ENCODE data around the gene SELP. TPM values are rescaled to one million over a fixed set of nuclear protein-coding genes. Genes with fewer than 3 reads are reported as not detected.

The SELP gene
- total RNA-seq, 2 donors from 2014 or later: 1.6 to 3.6 TPM

- DNase-seq (no peak), ATAC-seq (replicated peaks in 1 of 2) (no peak)
- H3K4me1 Mint-ChIP-seq (ENCODE audit: low read depth): peaks cover 31% of the 10 kb centered on the region
- peaks cover 6 to 10% of the 10 kb centered on the region in 2 donors for H3K9me3 Mint-ChIP-seq
- peaks cover 5 to 8% of the 10 kb centered on the region in 2 donors for H3K36me3 Mint-ChIP-seq (ENCODE audit: insufficient read depth in 2 of 2)
- peak overlapping the region; percentile 74 for H3K27ac Mint-ChIP-seq
- H3K4me3 Mint-ChIP-seq: peak overlapping the region; percentile 9 to 61
- no peaks in the 10 kb centered on the region for H3K27me3 Mint-ChIP-seq (ENCODE audit: low read depth)
These were observed 18.8 kb upstream of the SELP start for GRCh38 chr1:169648709-169649108.

GRCh38 chr1:169648187-169648586, 18.3 kb upstream of the SELP start:
- Mint-ChIP-seq H3K4me3 (peak overlapping the region; percentile 7 to 61), H3K27me3 (ENCODE audit: low read depth) (no peaks in the 10 kb centered on the region), H3K27ac (peak overlapping the region; percentile 74), H3K9me3 (peaks cover 6 to 10% of the 10 kb centered on the region in 2 donors), H3K4me1 (ENCODE audit: low read depth) (peaks cover 31% of the 10 kb centered on the region), H3K36me3 (ENCODE audit: insufficient read depth in 2 of 2) (peaks cover 5 to 9% of the 10 kb centered on the region in 2 donors)
- DNase-seq (no peak), ATAC-seq (replicated peaks in 1 of 2) (no peak)

- H3K27ac Mint-ChIP-seq: peak overlapping the region; percentile 74
- no peaks in the 10 kb centered on the region for H3K27me3 Mint-ChIP-seq (ENCODE audit: low read depth)
- H3K4me1 Mint-ChIP-seq (ENCODE audit: low read depth): peaks cover 31% of the 10 kb centered on the region
- DNase-seq (no peak), ATAC-seq (replicated peaks in 1 of 2) (no peak)
- peak overlapping the region in 1 of 2 donors; percentile 61 for H3K4me3 Mint-ChIP-seq
- H3K9me3 Mint-ChIP-seq: peaks cover 6 to 10% of the 10 kb centered on the region in 2 donors
- H3K36me3 Mint-ChIP-seq (ENCODE audit: insufficient read depth in 2 of 2): peaks cover 5 to 9% of the 10 kb centered on the region in 2 donors
These were observed 17.6 kb upstream of the SELP start for GRCh38 chr1:169647512-169647911.

- Mint-ChIP-seq H3K27ac (no peak overlapping the region), H3K27me3 (ENCODE audit: low read depth) (no peaks in the 10 kb centered on the region), H3K36me3 (ENCODE audit: insufficient read depth in 2 of 2) (peaks cover 5 to 12% of the 10 kb centered on the region in 2 donors), H3K4me1 (ENCODE audit: low read depth) (peaks cover 25% of the 10 kb centered on the region), H3K9me3 (peaks cover 9 to 10% of the 10 kb centered on the region in 2 donors), H3K4me3 (no peak overlapping the region)
- DNase-seq: no peak
- no peak for ATAC-seq (replicated peaks in 1 of 2)
These were observed 14.4 kb upstream of the SELP start for GRCh38 chr1:169644297-169644696.

- DNase-seq (no peak), ATAC-seq (replicated peaks in 1 of 2) (no peak)
- no peak overlapping the region for H3K4me3 Mint-ChIP-seq
- peaks cover 20 to 21% of the 10 kb centered on the region in 2 donors for H3K36me3 Mint-ChIP-seq (ENCODE audit: insufficient read depth in 2 of 2)
- H3K9me3 Mint-ChIP-seq: peaks cover 8 to 26% of the 10 kb centered on the region in 2 donors
- H3K27ac Mint-ChIP-seq: no peak overlapping the region
- H3K27me3 Mint-ChIP-seq (ENCODE audit: low read depth): no peaks in the 10 kb centered on the region
- H3K4me1 Mint-ChIP-seq (ENCODE audit: low read depth): peaks cover 19% of the 10 kb centered on the region
These were observed 5.0 kb upstream of the SELP start for GRCh38 chr1:169634877-169635276.

- H3K27me3 Mint-ChIP-seq (ENCODE audit: low read depth): no peaks in the 10 kb centered on the region
- H3K27ac Mint-ChIP-seq: no peak overlapping the region
- DNase-seq: no peak
- peaks cover 4 to 23% of the 10 kb centered on the region in 2 donors for H3K9me3 Mint-ChIP-seq
- ATAC-seq (replicated peaks in 1 of 2): no peak
- H3K36me3 Mint-ChIP-seq (ENCODE audit: insufficient read depth in 2 of 2): peaks cover 18 to 20% of the 10 kb centered on the region in 2 donors
- H3K4me3 Mint-ChIP-seq: no peak overlapping the region
- H3K4me1 Mint-ChIP-seq (ENCODE audit: low read depth): peaks cover 21% of the 10 kb centered on the region
These were observed 4.2 kb upstream of the SELP start for GRCh38 chr1:169634145-169634544.

GRCh38 chr1:169631249-169631648, 1.3 kb upstream of the SELP start:
- peaks cover 39% of the 10 kb centered on the region for H3K4me1 Mint-ChIP-seq (ENCODE audit: low read depth)
- no peak overlapping the region for H3K27ac Mint-ChIP-seq
- H3K9me3 Mint-ChIP-seq: peaks cover 4 to 23% of the 10 kb centered on the region in 2 donors
- no peaks in the 10 kb centered on the region for H3K27me3 Mint-ChIP-seq (ENCODE audit: low read depth)
- no peak for DNase-seq
- no peak for ATAC-seq (replicated peaks in 1 of 2)
- peaks cover 18 to 20% of the 10 kb centered on the region in 2 donors for H3K36me3 Mint-ChIP-seq (ENCODE audit: insufficient read depth in 2 of 2)
- no peak overlapping the region for H3K4me3 Mint-ChIP-seq

GRCh38 chr1:169624912-169625311, 5.0 kb downstream of the SELP start:
- ATAC-seq (replicated peaks in 1 of 2) (no peak), DNase-seq (no peak)
- Mint-ChIP-seq H3K36me3 (ENCODE audit: insufficient read depth in 2 of 2) (peaks cover 2 to 3% of the 10 kb centered on the region in 2 donors), H3K4me3 (peak overlapping the region in 1 of 2 donors; percentile 25), H3K9me3 (peaks cover 8 to 10% of the 10 kb centered on the region in 2 donors), H3K27me3 (ENCODE audit: low read depth) (no peaks in the 10 kb centered on the region), H3K27ac (no peak overlapping the region), H3K4me1 (ENCODE audit: low read depth) (peaks cover 70% of the 10 kb centered on the region)

GRCh38 chr1:169624122-169624521, 5.8 kb downstream of the SELP start:
- H3K4me1 Mint-ChIP-seq (ENCODE audit: low read depth): peaks cover 63% of the 10 kb centered on the region
- no peak for DNase-seq
- no peaks in the 10 kb centered on the region for H3K27me3 Mint-ChIP-seq (ENCODE audit: low read depth)
- peaks cover 8 to 10% of the 10 kb centered on the region in 2 donors for H3K9me3 Mint-ChIP-seq
- H3K36me3 Mint-ChIP-seq (ENCODE audit: insufficient read depth in 2 of 2): peaks cover 2 to 3% of the 10 kb centered on the region in 2 donors
- H3K4me3 Mint-ChIP-seq: peak overlapping the region; percentile 7 to 45
- H3K27ac Mint-ChIP-seq: no peak overlapping the region
- peak in 1 of 2 donors; percentile 7 for ATAC-seq (replicated peaks in 1 of 2)

- peaks cover 58% of the 10 kb centered on the region for H3K4me1 Mint-ChIP-seq (ENCODE audit: low read depth)
- H3K27ac Mint-ChIP-seq: peak overlapping the region; percentile 67
- DNase-seq (peak in 1 of 2 donors; percentile 7), ATAC-seq (replicated peaks in 1 of 2) (peak; percentile 55 to 74)
- H3K9me3 Mint-ChIP-seq: peaks cover 8 to 10% of the 10 kb centered on the region in 2 donors
- H3K4me3 Mint-ChIP-seq: peak overlapping the region; percentile 43 to 45
- peaks cover 2 to 3% of the 10 kb centered on the region in 2 donors for H3K36me3 Mint-ChIP-seq (ENCODE audit: insufficient read depth in 2 of 2)
- no peaks in the 10 kb centered on the region for H3K27me3 Mint-ChIP-seq (ENCODE audit: low read depth)
These were observed 6.6 kb downstream of the SELP start for GRCh38 chr1:169623132-169623926.

GRCh38 chr1:169620565-169620964, 9.4 kb downstream of the SELP start:
- H3K4me1 Mint-ChIP-seq (ENCODE audit: low read depth): peaks cover 39% of the 10 kb centered on the region
- H3K9me3 Mint-ChIP-seq: peaks cover 4 to 8% of the 10 kb centered on the region in 2 donors
- ATAC-seq (replicated peaks in 1 of 2) (no peak), DNase-seq (no peak)
- no peak overlapping the region for H3K4me3 Mint-ChIP-seq
- H3K36me3 Mint-ChIP-seq (ENCODE audit: insufficient read depth in 2 of 2): no peaks in the 10 kb centered on the region
- no peak overlapping the region for H3K27ac Mint-ChIP-seq
- H3K27me3 Mint-ChIP-seq (ENCODE audit: low read depth): no peaks in the 10 kb centered on the region

- Mint-ChIP-seq H3K4me1 (ENCODE audit: low read depth) (peaks cover 19% of the 10 kb centered on the region), H3K36me3 (ENCODE audit: insufficient read depth in 2 of 2) (no peaks in the 10 kb centered on the region), H3K4me3 (no peak overlapping the region), H3K27ac (no peak overlapping the region), H3K9me3 (peaks cover 4 to 8% of the 10 kb centered on the region in 2 donors), H3K27me3 (ENCODE audit: low read depth) (no peaks in the 10 kb centered on the region)
- no peak for DNase-seq
- no peak for ATAC-seq (replicated peaks in 1 of 2)
These were observed 11.6 kb downstream of the SELP start for GRCh38 chr1:169618367-169618766.

- DNase-seq: no peak
- no peak overlapping the region for H3K4me3 Mint-ChIP-seq
- no peaks in the 10 kb centered on the region for H3K36me3 Mint-ChIP-seq (ENCODE audit: insufficient read depth in 2 of 2)
- ATAC-seq (replicated peaks in 1 of 2): no peak
- H3K27ac Mint-ChIP-seq: no peak overlapping the region
- H3K9me3 Mint-ChIP-seq: peaks cover under 1 to 3% of the 10 kb centered on the region in 2 donors
- H3K4me1 Mint-ChIP-seq (ENCODE audit: low read depth): peaks cover 9% of the 10 kb centered on the region
- no peaks in the 10 kb centered on the region for H3K27me3 Mint-ChIP-seq (ENCODE audit: low read depth)
These were observed 14.1 kb downstream of the SELP start for GRCh38 chr1:169615803-169616202.
